A549 (cell line): ENCODE data around the gene GULP1.

Experiments used
- CEBPB ChIP-seq, 2 experiments: fragments of >200 bp in 1 of 2; sonication (Bioruptor Twin) in 1 of 2; formaldehyde crosslinking in 1 of 2; IDR thresholded peaks; 2 replicates each; pipeline ENCODE4 v1.6.1; 2012 to 2016
- JUNB ChIP-seq: fragments of >200 bp; sonication (Bioruptor Twin); formaldehyde crosslinking; IDR thresholded peaks from 2 replicates; pipeline ENCODE4 v1.6.1; 2016
- RAD21 ChIP-seq, 2 experiments: fragments of >200 bp in 1 of 2; sonication (Bioruptor Twin) in 1 of 2; formaldehyde crosslinking in 1 of 2; IDR thresholded peaks in 1 of 2; conservative IDR thresholded peaks in 1 of 2; 2 replicates in 1 of 2; 3 replicates in 1 of 2; pipeline ENCODE4 v1.6.1; 2012 to 2018; ENCODE audit warnings: inconsistent platforms in 1 of 2
- RFX5 ChIP-seq: fragments of 450-650 bp; IDR thresholded peaks from 2 replicates; pipeline ENCODE4 v1.7.1; 2014; ENCODE audit warnings: antibody characterized with exemption, mild to moderate bottlenecking, moderate library complexity
- ZNF302 ChIP-seq: fragments of 250-450 bp; sonication (Bioruptor Pico); IDR thresholded peaks from 2 replicates; pipeline ENCODE4 v1.9.0; 2021; ENCODE audit warnings: inconsistent platforms, mild to moderate bottlenecking, moderate library complexity
- TF ChIP-seq, protein P1 (sequence below): fragments of >200 bp; sonication (Bioruptor Twin); formaldehyde crosslinking; IDR thresholded peaks from 3 replicates; pipeline ENCODE4 v1.5.1; 2016
- TF ChIP-seq, protein P2 (sequence below): fragments of 200-600 bp; sonication (generic); IDR thresholded peaks from 2 replicates; pipeline ENCODE4 v1.6.1; 2016; ENCODE audit warnings: antibody characterized with exemption, mild to moderate bottlenecking, moderate library complexity
- TF ChIP-seq, protein P3 (sequence below): IDR thresholded peaks from 2 replicates; pipeline ENCODE4 v1.6.1; 2012

DNA sequence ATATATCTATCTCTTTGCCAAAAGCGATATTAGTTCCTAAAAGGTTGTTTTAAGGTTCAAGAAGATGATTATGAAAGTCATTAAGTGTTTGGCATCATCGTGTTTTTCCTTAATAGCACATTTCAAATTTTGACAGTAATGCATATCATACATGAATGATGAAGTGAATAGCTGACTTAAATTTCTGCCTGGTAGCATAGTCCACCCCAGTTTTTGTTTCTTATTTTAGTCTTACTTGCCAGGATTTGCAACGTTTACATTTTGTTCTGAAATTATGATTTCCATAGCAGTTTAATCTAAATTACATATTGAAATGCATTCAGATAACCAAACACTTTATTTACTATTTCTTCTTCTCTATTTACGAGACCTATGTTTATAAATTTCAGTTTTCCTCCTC lies 201.1 kb downstream of the GULP1 start:
- TF ChIP-seq ZNF302 (no peak), RAD21 (conservative IDR thresholded peaks at IDR 0.05 in 1 of 2, IDR thresholded peaks at IDR 0.05 in 1 of 2) (no peak), RFX5 (no peak), JUNB (no peak), CEBPB (IDR thresholded peaks at IDR 0.05) (no peak)
- TF ChIP-seq, protein P1, sequence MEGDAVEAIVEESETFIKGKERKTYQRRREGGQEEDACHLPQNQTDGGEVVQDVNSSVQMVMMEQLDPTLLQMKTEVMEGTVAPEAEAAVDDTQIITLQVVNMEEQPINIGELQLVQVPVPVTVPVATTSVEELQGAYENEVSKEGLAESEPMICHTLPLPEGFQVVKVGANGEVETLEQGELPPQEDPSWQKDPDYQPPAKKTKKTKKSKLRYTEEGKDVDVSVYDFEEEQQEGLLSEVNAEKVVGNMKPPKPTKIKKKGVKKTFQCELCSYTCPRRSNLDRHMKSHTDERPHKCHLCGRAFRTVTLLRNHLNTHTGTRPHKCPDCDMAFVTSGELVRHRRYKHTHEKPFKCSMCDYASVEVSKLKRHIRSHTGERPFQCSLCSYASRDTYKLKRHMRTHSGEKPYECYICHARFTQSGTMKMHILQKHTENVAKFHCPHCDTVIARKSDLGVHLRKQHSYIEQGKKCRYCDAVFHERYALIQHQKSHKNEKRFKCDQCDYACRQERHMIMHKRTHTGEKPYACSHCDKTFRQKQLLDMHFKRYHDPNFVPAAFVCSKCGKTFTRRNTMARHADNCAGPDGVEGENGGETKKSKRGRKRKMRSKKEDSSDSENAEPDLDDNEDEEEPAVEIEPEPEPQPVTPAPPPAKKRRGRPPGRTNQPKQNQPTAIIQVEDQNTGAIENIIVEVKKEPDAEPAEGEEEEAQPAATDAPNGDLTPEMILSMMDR, result no peak
- TF ChIP-seq, protein P2, sequence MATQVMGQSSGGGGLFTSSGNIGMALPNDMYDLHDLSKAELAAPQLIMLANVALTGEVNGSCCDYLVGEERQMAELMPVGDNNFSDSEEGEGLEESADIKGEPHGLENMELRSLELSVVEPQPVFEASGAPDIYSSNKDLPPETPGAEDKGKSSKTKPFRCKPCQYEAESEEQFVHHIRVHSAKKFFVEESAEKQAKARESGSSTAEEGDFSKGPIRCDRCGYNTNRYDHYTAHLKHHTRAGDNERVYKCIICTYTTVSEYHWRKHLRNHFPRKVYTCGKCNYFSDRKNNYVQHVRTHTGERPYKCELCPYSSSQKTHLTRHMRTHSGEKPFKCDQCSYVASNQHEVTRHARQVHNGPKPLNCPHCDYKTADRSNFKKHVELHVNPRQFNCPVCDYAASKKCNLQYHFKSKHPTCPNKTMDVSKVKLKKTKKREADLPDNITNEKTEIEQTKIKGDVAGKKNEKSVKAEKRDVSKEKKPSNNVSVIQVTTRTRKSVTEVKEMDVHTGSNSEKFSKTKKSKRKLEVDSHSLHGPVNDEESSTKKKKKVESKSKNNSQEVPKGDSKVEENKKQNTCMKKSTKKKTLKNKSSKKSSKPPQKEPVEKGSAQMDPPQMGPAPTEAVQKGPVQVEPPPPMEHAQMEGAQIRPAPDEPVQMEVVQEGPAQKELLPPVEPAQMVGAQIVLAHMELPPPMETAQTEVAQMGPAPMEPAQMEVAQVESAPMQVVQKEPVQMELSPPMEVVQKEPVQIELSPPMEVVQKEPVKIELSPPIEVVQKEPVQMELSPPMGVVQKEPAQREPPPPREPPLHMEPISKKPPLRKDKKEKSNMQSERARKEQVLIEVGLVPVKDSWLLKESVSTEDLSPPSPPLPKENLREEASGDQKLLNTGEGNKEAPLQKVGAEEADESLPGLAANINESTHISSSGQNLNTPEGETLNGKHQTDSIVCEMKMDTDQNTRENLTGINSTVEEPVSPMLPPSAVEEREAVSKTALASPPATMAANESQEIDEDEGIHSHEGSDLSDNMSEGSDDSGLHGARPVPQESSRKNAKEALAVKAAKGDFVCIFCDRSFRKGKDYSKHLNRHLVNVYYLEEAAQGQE, result no peak
- TF ChIP-seq, protein P3, sequence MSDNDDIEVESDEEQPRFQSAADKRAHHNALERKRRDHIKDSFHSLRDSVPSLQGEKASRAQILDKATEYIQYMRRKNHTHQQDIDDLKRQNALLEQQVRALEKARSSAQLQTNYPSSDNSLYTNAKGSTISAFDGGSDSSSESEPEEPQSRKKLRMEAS, result no peak
